Measurements from ENCODE around the gene CPNE6. TPM values are rescaled to one million over a fixed set of nuclear protein-coding genes. Genes with fewer than 3 reads are reported as not detected.

Gene CPNE6
- polyA plus RNA-seq, 1 donor: 0.18 TPM

DNA sequence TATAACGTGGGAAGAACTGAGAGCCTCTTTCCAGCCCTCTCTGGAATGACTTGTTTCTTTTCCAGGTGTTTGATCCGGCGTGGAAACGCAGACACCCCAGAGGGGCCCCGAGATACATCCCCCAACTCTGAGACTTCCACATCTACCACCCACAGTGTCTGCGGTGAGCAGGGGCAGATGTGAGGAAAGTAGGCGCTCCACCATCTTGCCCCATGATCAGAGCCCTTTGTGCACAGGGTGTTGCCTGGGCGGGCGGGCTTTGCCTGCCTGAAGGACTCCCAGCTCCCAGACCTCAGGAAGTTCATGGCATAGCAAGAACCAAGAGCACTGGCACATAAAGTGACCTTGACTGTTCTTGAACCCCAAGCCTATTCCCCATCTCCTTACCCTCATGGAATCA, 16.7 kb upstream of the CPNE6 start:
- no peak for DNase-seq

DNA sequence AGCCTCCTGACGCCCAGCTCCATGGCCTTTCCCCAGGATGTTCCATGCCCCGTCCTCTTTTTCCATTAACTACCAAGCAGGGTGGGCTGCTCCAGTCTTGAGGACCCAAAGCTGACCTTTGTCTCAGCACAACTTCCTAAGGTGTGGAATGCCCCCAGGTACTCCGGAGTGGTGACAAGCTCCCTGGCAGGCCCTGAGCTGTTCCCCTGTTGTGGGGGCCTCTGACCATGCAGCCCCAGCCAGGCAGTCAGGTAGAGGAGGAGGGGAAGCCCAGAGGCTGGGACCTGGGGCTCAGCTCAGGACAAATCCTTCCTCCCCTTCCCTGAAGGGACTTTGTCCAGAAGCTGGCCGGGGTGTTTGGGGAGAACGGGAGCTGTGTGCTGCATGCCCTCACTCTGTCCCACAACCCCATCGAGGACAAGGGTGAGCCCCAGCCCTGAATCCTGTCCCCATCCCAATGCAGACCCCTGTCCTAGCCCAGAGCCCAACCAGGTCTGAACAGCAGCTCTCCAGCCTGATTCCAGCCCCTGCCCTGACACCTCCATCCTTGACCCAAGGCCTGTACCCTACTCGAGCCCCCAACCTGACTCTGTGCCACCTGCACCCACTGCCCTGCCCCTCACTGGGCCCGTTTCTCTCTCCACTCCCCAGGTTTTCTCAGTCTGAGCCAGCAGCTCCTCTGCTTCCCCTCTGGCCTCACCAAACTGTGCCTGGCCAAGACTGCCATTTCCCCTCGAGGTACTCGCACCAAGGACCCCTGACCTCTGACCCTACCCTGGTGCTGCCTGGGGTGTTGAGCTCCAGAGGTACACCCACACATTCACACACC, 15.2 kb upstream of the CPNE6 start:
- no peak for DNase-seq

DNA sequence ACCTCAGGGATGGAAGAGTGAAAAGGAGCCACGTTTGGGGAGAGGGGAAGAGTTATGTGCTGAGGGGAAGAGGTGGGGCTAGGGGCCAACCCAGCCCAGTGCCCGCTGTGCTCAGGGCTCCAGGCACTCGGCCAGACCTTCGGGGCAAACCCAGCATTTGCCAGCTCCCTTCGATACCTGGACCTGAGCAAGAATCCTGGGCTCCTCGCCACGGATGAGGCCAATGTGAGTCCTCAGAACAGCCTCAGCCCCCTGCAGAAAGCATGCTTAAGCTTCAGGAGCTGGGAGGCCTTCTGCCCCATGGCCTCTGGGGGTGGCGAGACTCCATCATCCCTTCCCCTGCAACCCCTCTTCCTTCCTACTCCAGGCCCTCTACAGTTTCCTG, 14.6 kb upstream of the CPNE6 start:
- DNase-seq: no peak

DNA sequence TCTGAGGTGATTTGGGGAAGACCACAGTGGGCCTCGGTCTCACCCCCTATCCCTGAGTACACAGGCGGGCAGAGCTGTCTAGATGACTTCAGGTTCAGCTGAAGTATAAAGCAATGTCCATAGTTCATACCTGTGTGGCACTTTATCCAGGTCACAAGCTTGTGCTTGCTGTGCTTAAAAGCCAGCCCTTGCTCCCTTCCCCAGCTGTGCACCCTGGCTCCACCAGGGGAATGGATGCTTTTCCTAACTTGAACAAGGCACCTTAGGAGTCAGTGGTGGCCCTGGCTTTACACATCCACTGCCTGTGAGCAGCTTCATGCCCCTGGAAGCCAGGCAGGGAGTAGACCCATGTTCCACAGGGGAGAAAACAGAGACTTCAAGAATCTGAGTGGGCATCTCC, 14.1 kb upstream of the CPNE6 start:
- no peak for DNase-seq

DNA sequence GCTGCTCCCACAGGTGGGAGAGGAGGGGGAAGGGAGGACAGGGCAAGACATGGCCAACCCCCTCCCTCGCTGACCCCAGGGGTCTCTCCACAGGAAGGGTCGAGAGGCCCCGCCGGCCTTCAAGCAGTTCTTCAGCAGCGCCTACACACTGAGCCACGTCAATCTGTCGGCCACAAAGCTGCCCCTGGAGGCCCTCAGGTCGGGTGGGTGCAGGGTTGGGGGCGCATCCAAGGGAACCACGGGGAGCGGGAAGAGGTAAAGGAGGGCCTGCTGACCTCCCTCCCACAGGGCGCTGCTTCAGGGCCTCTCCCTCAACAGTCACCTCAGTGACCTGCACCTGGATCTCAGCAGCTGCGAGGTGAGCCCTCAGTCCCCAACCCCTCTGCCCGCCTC, 13.5 kb upstream of the CPNE6 start:
- DNase-seq: no peak

DNA sequence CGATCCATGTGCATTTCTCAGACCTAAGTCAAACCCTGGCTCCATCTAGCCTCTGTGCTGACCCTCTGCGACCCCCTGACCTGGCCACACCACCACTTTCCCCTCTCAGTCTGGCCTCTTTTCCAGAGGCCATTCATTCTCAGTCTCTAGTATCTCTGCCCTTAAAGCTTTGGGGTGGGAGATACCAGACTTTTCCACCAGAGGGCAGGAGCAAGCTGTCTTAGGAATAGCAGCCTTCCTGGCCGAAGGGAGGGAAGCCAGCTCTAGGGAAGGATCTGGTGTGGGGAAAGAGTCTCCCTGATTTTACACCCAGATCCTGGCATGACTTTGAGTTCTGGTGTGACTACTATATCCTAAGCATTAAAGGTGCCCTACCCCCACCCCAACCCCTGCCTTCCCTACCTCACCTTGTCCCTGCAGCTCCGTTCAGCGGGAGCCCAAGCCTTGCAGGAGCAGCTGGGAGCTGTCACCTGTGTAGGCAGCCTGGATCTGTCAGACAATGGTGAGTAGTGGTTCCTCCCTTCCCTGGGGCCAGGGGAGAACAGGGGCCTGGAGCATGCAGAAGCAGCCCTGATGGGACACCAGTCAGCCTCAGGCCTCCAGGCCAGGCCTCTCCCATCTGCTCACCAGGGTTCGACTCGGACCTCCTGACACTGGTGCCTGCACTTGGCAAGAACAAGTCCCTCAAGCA, 13.0 kb upstream of the CPNE6 start:
- peak; percentile 90 for DNase-seq

DNA sequence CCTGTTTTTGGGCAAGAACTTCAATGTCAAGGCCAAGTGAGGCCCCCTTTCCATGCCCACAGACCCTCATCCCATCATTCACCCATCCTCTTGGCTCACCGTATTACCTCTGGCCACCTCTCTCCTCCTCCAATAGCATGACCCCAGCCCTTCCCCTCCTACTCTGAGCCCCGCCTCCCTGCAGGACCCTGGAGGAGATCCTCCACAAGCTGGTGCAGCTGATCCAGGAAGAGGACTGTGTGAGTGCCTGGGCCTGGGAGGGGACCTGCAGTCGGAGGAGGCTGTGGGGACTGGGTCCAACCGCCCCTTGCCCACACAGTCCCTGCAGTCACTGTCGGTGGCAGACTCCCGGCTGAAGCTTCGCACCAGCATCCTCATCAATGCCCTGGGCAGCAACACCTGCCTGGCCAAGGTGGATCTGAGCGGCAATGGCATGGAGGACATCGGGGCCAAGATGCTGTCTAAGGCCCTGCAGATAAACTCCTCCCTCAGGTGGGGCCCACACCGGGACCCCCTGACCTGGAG, 12.3 kb upstream of the CPNE6 start:
- no peak for DNase-seq

DNA sequence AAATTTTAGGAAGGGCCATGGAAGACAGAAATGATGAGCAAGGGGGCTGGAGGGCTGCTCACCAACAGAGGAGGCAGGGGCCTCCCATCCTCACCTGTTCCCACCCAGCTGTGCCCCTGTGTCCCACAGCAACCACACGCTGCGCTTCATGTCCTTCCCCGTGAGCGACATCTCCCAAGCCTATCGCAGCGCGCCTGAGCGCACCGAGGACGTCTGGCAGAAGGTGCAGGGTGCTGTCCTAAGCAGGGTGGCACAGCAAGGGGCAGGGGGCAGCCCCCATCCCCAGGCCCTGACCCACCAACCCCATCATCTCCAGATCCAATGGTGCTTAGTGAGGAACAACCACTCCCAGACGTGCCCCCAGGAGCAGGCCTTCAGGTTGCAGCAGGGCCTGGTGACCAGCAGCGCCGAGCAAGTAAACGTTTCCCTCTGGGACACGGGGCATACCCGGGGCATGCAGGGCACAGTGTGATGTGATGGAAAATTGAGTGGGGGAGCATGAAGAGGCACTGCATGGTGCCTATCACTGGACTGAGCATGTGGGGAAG, 11.4 kb upstream of the CPNE6 start:
- DNase-seq: no peak

DNA sequence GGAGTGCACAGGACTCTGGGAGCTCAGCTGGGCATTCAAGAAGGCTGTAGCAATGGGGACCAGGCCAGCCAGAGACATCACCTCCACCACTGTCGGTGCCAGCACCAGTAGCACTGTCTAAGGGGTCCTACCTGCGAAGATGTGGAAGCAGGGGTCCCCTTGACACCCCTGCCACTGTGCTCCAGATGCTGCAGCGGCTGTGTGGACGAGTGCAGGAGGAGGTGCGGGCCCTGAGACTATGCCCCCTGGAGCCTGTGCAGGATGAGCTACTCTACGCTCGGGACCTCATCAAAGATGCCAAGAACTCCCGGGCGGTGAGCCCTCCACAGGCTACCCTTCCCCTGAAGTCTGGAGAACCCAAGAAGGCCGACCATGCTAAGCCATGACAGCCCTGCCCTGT, 10.9 kb upstream of the CPNE6 start:
- DNase-seq: no peak

DNA sequence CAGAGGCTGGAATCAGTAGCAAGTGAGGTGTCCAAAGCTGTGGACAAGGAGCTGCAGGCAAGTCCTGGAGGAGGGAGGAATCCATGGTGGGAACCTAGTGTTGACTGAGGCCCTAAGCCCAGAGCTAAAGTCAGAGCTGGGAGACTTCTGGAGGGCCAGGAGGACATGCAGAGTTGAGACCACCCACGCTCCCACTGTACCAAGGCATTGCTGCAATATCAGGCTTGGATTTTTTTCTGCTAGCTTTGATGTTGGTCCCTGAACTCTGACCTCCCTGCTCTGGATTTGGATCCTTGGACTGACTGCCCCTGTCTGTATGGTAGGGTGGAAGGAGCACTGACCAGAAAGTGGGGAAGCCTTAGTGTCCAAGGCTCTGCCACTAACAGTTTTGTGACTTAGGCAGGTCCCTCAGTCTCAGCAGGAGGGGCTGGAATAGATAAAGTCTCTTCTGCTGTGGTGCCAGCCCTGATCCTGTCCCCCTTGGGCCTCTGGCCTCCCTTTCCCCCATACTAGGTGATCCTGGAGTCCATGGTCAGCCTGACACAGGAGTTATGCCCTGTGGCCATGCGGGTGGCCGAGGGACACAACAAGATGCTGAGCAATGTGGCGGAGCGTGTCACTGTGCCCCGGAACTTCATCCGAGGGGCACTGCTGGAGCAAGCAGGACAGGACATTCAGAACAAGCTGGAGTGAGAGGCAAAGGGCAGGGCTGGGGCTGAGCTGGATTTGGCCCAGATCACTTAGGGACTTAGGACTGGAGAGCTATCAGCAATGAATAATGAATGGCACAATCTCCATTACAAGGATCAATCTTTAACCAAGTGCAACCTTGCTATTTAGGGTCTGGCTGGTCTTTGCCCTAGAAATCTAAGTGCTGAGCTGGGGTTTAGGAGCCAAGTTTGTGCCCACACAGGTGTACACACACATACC, 10.1 kb upstream of the CPNE6 start:
- DNase-seq: no peak

DNA sequence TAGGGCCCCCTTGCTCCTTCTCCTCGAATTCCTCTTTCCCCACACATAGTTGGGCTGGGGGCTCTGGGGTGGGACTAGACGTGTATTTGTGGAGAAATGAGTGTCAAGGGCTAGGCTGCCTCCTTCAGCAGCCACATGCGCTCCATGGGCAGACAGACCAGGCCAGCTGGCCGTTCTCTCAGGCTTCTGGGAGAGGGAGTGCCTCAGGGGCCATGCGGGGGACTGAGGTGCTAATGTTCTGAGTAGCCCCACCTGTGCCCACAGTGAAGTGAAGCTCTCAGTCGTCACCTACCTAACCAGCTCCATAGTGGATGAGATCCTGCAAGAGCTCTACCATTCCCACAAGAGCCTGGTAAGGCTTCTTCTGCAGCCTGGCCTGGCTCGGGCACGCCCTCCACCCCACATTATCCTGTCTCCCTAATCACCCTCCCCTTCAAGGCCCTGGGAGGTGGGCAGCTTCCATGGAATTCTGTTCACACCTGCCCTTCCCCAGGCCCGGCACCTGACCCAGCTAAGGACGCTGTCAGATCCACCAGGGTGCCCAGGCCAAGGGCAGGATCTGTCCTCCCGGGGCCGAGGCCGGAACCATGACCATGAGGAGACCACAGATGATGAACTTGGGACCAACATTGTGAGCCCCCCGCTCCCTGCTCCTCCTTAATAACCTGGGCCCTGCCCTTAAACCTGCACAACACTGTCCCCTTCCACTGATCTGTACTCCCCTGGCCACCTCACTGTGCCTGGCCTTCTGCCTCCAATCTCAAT, 9.0 kb upstream of the CPNE6 start:
- DNase-seq: no peak

DNA sequence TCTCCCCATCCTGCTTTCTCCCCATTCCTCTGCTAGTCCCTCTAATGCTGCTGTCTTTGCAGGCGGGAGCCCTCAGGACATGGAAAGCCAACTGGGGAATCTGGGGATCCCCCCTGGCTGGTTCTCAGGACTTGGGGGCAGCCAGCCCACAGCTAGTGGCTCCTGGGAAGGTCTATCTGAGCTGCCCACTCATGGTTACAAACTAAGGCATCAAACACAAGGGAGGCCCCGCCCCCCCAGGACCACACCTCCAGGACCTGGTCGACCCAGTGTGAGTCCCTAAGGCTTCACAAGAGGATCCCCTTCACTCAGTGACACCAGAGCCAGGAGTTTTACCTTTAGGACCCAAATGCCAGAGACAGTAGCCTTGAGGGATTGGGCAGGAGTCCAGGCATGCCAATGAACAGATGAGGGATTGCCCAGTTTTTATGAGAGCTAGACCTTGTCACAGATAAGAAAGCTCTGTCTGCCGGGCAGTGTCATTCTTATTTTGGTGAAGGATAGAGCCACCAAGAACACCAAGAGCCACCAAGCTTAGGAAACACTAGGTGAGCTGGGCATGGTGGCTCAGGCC, 8.0 kb upstream of the CPNE6 start:
- DNase-seq: no peak

DNA sequence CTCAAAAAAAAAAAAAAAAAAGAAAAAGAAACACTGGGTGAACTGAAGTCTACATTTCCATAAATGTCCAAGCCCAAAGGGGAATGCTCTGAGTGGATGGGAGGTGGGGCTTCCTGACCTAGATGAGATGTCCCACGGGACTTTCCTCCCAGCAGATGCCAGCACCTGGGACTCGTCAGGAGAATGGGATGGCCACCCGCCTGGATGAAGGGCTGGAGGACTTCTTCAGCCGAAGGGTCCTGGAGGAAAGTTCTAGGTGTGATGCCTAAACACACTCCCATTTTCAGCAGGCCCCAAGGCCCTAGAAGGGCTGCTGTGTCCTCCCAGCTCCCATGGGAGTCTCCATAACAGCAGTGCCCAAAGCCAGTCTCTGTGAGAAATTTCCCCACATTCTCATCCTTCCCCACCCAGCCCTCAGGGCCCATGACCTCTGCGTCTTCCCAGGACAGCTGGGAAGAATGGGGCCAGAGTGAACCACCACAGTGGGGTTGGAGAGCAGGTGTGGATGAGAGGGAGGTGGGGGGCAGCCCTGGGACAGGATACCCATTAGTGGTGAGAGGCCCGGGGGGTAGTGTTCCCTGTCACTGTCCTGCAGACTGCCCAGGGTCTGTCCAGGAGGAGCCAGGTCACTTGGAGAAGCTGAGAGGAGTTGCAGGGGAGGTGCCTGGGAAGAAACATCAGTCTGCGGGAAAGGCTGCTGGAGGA, 7.1 kb upstream of the CPNE6 start:
- no peak for DNase-seq

DNA sequence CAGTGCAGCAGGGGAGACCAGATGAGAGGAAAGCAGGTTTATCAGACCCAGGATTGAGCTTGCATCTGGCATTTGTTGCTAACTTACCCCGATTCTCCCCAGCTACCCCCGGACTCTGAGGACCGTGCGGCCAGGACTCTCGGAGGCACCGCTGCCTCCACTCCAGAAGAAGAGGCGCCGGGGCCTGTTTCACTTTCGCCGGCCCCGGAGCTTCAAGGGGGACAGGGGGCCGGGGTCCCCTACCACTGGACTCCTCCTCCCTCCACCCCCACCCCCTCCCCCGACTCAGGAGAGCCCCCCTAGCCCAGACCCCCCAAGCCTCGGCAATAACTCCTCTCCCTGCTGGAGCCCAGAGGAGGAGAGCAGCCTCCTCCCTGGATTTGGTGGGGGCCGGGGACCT, 6.5 kb upstream of the CPNE6 start:
- no peak for DNase-seq

DNA sequence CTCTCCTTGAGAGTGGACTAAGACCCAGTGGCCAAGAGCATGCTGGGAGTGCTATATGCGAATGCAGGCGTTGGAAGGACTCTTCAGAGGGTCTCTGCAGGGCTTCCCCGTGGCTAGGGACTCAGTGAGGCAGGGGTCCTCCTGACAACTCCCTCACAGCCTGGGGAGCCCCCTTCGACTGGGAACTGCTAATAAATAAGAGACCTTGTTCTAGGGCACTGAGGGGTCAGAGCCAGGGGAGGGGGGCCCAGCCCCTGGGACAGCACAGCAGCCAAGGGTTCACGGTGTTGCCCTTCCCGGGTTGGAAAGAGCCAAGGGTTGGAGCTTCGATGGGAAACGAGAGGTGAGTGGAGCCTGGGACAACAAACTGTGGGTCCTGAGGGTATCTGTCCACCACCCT, 6.0 kb upstream of the CPNE6 start:
- no peak for DNase-seq

DNA sequence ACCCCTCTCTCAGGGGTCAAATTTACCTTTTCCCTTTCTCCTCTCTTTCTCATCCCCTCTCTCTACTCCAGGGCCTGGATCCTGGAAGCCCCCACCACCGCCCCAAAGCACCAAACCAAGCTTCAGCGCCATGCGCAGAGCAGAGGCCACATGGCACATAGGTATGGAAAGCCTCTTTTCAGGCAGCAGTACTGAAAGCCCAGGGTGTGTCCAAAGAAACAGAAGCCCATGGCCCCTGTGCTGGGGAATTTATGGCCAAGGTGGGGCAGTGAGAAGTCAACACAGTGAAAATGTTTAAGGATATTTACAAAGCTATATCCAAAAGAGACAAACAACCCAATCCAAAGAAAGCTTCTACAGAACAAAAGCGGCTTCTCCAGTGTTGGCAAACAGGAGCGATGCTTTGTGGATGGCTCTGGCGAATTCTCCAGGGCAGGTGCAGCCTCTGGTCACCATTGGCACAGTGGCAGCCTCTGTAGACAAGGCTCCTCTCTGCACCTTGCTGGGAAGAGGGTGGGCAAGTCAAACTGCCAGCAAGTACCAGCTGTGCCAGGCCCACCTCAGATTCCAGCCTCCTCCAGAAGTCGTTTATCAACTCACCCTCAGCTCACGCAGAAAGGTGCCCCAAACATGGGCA, 4.7 kb upstream of the CPNE6 start:
- DNase-seq: no peak

DNA sequence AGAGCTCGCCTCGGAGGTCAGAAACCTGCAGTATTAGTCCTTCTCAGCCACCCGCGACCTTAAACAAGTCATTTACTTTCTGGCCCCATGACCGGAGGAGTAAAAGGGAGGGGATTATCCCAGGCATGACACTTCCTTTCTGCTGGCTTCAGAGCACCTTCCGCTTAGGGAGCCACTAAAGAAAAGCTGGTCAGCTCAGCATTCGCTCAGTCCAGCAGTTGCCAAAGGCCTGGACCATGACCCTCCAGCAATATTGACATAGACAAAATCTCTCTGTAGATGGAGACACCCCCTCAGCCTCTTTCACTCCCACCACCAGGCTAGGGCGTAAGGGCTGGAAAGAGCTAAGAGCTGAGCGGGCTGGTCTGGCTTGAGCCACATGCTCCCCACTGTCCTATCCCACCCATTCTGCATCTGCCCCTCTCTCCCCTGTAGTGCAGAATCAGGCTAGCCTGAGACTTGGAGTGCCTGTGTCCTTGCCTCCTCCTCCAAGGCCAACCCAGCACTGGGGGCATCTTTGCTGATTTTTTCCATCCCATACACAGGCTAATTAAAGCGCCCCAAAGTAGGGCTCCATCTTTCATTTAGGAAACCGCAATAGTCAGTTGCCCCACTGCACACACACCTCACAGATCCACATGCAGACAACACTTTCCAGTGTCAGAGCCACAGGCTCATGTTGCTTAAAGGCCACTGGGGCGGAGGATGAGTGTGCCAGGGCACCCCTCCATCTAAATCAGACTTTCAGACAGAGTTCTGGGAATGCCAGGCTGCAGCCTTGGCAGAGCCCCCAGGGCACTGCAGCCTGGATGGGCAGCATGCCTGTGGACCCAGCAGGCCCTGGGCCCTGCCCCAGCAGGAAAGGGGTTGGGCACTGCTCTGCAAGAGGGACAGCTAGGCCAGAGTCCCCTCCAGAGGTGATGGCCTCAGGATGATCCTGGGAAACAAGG, 4.0 kb upstream of the CPNE6 start:
- DNase-seq: no peak

DNA sequence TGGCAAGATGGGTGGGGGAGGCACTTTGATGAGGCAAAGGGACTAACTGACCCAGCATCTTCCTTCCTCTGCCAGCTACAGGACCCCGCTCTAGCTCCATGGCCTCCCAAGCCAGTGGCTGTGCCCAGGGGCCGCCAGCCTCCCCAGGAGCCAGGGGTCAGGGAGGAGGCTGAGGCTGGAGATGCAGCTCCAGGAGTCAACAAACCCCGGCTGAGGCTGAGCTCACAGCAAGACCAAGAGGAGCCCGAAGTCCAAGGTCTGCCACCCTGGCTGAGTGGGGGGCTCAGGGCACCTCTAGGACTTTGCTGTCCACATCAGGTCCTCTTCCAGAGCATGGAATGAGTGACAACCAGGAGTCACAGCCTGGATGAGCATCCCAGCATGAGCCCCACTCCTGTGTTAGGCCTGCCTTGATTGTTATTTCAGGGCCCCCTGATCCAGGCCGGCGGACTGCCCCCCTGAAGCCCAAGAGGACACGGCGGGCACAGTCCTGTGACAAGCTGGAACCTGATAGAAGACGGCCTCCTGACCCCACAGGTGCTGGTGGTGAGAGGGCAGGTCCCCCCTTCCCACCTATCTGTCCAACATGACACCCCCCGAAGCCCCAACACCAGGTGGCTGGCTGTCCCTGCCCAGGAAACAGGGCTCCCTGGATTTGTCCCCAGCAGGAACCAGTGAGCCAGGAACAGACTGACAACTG, 2.5 kb upstream of the CPNE6 start:
- no peak for DNase-seq
